GM12878 (cell line): ENCODE results near the gene FALEC. TPM values are rescaled to one million over a fixed set of nuclear protein-coding genes. Genes with fewer than 3 reads are reported as not detected.

ENCODE experiments used
- ELK1 ChIP-seq: IDR thresholded peaks from 2 replicates; pipeline ENCODE4 v1.6.1; 2012; ENCODE audit warnings: low read depth, low read length, improper control_type of control experiment
- FOXM1 ChIP-seq: IDR thresholded peaks from 2 replicates; pipeline ENCODE4 v1.6.1; 2012; ENCODE audit warnings: low read depth, mild to moderate bottlenecking, inconsistent platforms, low read length, moderate library complexity
- NR2C1 ChIP-seq: fragments of 450-650 bp; IDR thresholded peaks from 2 replicates; pipeline ENCODE4 v1.6.1; 2017; ENCODE audit warnings: antibody characterized with exemption, mild to moderate bottlenecking, moderate library complexity
- POLR2AphosphoS2 ChIP-seq: IDR thresholded peaks from 2 replicates; pipeline ENCODE4 v1.6.1; 2011; ENCODE audit warnings: low read depth, mild to moderate bottlenecking, low read length, improper control_type of control experiment, moderate library complexity
- PRDM15 ChIP-seq: fragments of 450-650 bp; formaldehyde crosslinking; IDR thresholded peaks from 2 replicates; pipeline ENCODE4 v1.4.0; 2020; ENCODE audit warnings: mild to moderate bottlenecking, moderate library complexity
- RAD21 ChIP-seq: IDR thresholded peaks from 2 replicates; pipeline ENCODE4 v1.6.1; 2011; ENCODE audit warnings: mild to moderate bottlenecking, low read depth, low read length, moderate library complexity; ENCODE audit not compliant: insufficient read depth
- RELB ChIP-seq: fragments of 450-650 bp; IDR thresholded peaks from 2 replicates; pipeline ENCODE4 v1.6.1; 2017; ENCODE audit warnings: low read depth, mild to moderate bottlenecking, moderate library complexity
- RUNX3 ChIP-seq: IDR thresholded peaks from 2 replicates; pipeline ENCODE4 v1.6.1; 2012; ENCODE audit warnings: low read length, inconsistent platforms
- SMAD5 ChIP-seq: IDR thresholded peaks from 2 replicates; pipeline ENCODE4 v1.6.1; 2016; ENCODE audit warnings: antibody characterized with exemption, low read depth
- TCF3 ChIP-seq: IDR thresholded peaks from 2 replicates; pipeline ENCODE4 v1.6.1; 2012; ENCODE audit warnings: low read depth, mild to moderate bottlenecking, low read length, borderline replicate concordance; ENCODE audit not compliant: insufficient read depth
- polyA plus RNA-seq, 11 experiments: library from polyadenylated mRNA; depleted of rRNA in 4 of 11; unstranded in 6 of 11; stranded (reverse) in 5 of 11; fragments of >200 nt; fragmentation: Nextera tagmentation in 4 of 11; fragmentation: Illumina TruSeq in 1 of 11; extraction: Ambion mirVana in 4 of 11; extraction: Trizol in 1 of 11; gene quantifications; 1 replicate in 1 of 11; 2 replicates in 10 of 11; pipeline versions ENCODE4 v1.2.1 to v1.2.3, GENCODE V29; 2011 to 2016; ENCODE audit warnings: inconsistent platforms in 2 of 11, missing spikeins in 2 of 11, low read depth in 1 of 11
- total RNA-seq, 4 experiments: library from RNA; depleted of rRNA in 3 of 4; stranded (reverse); fragments of >200 nt in 3 of 4; fragmentation: Illumina TruSeq in 1 of 4; extraction: Trizol in 1 of 4; gene quantifications; 2 replicates each; pipeline versions ENCODE4 v1.2.1 to v1.2.3, GENCODE V29; 2013 to 2021
- TF ChIP-seq, protein P1 (sequence below): IDR thresholded peaks from 2 replicates; pipeline ENCODE4 v1.6.1; 2011; ENCODE audit warnings: borderline replicate concordance, low read depth, mild to moderate bottlenecking, moderate library complexity, low read length; ENCODE audit not compliant: insufficient read depth, poor library complexity, severe bottlenecking
- TF ChIP-seq, protein P2 (sequence below): fragments of 450-650 bp; IDR thresholded peaks from 2 replicates; pipeline ENCODE4 v1.6.1; 2016; ENCODE audit warnings: mild to moderate bottlenecking, moderate library complexity, borderline replicate concordance
- TF ChIP-seq, protein P3 (sequence below): fragments of 450-650 bp; IDR thresholded peaks from 2 replicates; pipeline ENCODE4 v1.6.1; 2014; ENCODE audit warnings: mild to moderate bottlenecking

Gene FALEC
- total and polyA plus RNA-seq, 10 of the 15 experiments (the other 5 are each of a cell fraction or from before 2014, with no cell fraction given), result 0.21 to 0.71 (median 0.32) TPM; not detected in 3

DNA sequence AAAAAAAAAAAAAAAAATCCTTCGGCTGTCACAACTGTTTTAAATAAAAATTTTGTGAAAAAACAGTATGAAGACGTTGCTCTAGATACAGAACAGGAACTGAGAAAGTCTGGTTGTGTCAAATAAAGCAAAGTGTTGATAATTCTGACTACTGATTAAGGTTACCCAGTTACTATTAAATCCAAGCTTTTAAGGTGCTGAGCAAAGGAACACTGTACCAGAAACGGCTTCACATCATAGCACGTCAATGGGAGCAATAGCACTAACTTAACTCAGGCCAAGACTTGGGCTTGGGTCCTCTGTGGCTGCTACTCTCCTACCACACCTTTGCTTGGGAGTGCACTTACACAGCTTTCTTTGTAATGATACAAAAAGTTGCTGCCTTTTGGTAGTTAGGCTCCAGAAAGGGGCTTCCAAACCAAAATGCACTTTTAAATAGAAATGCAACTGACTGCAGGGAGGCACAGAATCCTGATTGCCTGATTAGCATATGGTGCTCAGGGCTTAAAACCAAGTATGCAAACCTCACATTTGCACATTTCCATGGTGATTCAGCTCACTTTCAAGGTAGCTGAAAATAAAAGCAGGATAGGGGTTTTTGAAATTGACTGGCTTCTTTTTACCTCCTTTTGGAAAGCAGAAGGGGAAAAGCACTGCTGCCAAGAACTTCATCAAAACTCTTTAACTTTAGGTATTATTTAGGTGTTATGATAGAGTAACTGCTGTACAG is 57.5 kb downstream of the FALEC start (continued):
- TF ChIP-seq, protein P1, sequence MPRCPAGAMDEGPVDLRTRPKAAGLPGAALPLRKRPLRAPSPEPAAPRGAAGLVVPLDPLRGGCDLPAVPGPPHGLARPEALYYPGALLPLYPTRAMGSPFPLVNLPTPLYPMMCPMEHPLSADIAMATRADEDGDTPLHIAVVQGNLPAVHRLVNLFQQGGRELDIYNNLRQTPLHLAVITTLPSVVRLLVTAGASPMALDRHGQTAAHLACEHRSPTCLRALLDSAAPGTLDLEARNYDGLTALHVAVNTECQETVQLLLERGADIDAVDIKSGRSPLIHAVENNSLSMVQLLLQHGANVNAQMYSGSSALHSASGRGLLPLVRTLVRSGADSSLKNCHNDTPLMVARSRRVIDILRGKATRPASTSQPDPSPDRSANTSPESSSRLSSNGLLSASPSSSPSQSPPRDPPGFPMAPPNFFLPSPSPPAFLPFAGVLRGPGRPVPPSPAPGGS, result peak; percentile 16
- TF ChIP-seq PRDM15 (CRISPR knock-in tag) (no peak), RELB (no peak), SMAD5 (no peak), TCF3 (0 out of 2 replicates have a peak, but pooled peaks have one; percentile 25), RAD21 (no peak), NR2C1 (no peak), POLR2AphosphoS2 (peak; percentile 4; the same call in 1 of the 2 replicates), ELK1 (no peak), FOXM1 (0 out of 2 replicates have a peak, but pooled peaks have one; percentile 24), RUNX3 (peak; percentile 3; the same call in 1 of the 2 replicates)
- TF ChIP-seq, protein P2, sequence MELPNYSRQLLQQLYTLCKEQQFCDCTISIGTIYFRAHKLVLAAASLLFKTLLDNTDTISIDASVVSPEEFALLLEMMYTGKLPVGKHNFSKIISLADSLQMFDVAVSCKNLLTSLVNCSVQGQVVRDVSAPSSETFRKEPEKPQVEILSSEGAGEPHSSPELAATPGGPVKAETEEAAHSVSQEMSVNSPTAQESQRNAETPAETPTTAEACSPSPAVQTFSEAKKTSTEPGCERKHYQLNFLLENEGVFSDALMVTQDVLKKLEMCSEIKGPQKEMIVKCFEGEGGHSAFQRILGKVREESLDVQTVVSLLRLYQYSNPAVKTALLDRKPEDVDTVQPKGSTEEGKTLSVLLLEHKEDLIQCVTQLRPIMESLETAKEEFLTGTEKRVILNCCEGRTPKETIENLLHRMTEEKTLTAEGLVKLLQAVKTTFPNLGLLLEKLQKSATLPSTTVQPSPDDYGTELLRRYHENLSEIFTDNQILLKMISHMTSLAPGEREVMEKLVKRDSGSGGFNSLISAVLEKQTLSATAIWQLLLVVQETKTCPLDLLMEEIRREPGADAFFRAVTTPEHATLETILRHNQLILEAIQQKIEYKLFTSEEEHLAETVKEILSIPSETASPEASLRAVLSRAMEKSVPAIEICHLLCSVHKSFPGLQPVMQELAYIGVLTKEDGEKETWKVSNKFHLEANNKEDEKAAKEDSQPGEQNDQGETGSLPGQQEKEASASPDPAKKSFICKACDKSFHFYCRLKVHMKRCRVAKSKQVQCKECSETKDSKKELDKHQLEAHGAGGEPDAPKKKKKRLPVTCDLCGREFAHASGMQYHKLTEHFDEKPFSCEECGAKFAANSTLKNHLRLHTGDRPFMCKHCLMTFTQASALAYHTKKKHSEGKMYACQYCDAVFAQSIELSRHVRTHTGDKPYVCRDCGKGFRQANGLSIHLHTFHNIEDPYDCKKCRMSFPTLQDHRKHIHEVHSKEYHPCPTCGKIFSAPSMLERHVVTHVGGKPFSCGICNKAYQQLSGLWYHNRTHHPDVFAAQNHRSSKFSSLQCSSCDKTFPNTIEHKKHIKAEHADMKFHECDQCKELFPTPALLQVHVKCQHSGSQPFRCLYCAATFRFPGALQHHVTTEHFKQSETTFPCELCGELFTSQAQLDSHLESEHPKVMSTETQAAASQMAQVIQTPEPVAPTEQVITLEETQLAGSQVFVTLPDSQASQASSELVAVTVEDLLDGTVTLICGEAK, result peak; percentile 85
- TF ChIP-seq, protein P3, sequence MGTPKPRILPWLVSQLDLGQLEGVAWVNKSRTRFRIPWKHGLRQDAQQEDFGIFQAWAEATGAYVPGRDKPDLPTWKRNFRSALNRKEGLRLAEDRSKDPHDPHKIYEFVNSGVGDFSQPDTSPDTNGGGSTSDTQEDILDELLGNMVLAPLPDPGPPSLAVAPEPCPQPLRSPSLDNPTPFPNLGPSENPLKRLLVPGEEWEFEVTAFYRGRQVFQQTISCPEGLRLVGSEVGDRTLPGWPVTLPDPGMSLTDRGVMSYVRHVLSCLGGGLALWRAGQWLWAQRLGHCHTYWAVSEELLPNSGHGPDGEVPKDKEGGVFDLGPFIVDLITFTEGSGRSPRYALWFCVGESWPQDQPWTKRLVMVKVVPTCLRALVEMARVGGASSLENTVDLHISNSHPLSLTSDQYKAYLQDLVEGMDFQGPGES, result no peak
